NCI-H748 (cell line): ENCODE measurements around the gene ROR2.

Experiments used
- DNase-seq: peaks from one replicate; lab custom pipeline; 2025; ENCODE audit not compliant: unreplicated experiment; lab: John Stamatoyannopoulos, UW

Gene ROR2

DNA sequence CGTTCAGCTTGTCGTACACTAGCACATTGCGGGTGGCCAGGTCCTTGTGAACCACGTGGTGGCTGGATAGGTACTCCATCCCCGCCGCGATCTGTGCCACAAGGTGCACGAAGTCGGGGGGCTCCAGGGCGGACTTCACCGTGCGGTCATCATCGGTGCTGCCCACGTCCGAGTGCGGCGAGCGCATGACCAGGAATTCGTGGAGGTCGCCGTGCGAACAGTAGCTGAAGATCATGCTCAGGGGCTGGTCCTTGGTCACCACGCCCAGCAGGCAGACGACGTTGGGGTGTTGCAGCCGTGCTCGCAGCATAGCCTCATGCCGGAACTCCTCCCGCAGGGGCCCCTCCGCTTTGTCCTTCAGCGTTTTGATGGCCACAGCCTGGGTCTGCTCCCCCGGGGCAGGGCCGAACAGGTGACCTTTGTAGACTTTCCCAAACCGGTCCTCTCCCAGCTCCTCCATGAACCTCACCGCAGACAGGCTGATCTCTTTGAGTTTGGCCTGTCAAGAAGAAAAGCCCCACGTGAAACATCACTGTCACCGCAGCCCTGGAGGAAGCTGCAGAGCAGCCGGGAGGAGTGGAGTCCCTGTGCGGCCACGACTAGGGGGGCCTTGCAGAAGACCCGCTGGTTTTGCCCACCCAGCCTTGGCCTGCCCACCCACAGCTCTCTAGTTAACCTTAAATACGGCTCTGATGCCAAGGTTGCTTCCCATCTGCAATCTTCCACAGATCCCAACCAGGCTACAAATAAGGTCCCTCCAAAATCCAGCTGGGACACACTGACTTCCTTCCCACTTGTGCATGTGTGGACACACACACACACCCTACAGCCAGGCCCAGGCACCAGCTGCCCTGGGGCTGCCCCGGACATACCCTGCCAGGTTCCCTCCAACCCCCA is 225.2 kb downstream of the ROR2 start:
- DNase-seq: no peak

DNA sequence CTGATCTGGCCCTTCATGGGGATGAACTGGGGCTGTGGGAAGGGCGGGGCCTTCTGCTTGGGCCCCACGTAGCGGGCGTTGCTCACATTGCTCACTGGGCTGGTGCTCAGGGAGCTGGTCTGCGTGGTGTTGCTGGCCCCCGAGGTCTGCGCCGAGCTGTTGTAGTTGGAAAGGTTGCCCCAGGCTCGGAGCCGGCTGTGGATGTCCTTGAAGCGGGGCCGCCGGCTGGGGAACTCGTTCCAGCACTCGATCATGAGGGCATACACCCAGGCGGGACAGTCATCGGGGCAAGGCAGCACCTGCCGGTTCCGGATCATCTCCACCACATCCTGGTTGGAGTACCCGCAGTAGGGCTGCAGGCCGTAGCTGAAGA is 226.0 kb downstream of the ROR2 start:
- DNase-seq: no peak

DNA sequence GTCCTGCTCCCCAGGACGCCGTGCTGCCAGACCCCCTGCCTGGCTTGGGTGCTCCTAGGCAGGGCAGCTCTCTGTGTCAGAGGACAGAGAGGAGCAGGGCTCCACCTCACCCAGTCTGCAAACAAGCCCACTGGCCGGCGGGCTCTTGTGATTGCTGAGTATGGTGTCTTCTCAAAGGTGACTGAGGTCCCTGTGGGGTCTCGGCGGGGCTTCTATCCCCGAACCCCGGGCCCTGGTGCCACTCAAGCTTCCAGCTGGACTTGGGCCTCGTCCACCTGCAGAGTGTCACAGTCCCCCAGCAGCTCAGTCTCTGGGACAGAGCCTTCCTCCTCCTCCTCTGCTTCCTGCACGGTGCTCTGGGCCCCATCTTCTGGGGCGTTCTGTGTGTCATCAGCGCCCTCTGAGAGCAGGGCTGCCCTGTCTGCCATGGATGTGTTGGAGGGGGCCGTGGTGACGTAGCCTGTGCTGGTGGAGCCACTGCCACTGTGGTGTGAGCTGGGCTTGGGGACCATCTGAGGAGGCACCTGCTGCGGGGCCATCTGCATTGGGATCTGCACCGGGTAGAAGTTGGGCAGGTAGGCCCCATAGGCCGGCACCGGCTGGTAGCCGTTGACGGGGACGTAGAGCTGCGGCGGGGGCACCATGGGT is 226.5 kb downstream of the ROR2 start:
- DNase-seq: no peak

DNA sequence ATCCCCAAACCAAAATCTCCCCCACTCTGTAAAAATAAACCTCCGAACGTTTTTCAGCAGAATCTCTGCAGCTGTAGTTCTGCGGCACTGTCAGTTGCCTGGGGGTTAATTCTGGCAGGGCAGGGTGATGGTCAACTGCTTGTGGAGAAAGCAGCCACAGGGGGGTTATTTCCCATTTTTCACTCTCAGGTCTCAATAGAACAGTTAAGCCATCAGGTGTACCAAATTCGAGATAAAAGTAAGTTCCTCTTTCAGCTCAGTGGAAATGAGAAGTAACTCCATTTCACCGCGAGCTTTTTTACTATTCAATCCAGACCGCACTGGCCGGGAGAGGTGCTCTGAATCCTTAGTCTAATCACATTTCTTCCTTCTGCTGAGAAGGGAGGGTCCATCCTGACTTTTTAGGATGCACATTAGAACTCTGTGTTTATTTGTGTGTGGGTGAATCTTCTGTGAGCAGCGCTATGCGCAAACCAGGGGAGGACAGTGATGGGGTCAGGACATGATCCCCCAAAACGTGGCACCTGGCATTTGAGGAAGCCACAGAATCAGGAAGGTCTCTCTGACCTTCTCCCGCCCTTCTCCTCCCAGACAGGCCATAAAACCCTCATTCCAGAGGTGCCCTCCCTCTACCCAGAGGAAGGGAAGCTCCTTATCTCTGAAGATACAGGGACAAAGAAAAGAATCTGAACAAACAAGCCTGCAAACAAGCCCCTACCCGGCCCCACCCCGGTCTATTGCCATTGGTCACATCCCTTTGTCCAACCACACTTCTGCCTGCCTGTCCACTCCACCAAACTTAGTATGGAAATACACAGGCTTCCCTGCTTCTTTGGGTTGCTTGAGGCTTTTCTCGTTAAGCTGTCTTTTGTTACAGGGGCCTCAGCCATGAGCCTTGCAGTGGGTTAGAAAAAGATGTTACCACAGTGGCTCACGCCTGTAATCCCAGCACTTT is 229.0 kb downstream of the ROR2 start:
- no peak for DNase-seq

DNA sequence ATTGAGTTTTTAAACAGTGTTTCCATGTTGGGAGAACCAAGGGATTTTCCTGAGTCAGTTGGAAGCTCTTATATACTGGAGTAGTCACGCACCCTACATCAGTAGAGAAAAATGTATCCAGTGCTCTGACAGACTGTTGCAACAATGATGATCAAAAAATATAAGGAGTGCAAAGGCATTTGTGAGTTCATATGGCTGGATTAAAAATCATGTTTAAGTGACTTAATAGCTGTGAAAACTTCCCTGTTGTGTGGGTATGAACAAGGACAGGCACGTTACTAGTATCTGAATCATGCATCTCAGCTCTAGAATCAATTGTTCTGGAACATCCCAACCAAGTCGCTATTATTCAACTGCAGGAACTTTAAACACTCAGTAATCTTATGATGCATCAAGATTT is 229.7 kb downstream of the ROR2 start:
- DNase-seq: no peak

DNA sequence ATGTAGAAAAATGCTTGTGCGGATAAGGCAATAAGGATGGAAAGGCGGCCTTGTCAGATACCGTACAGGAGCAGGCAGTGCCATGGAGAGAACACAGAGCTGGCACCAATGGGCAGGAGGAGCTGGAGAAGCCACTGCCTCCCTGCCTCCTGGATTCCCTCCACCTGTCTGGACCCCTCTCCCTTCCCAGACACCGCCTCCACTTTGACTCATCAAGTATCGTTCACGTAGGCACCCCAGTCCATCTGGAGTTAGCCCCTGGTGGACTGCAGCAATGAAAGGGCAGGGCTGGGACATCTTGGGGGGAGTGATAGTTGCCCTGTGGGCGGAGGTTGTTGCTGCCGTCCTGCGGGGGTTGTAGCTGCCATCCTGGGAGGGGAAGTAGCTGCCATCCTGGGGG is 232.0 kb downstream of the ROR2 start:
- DNase-seq: no peak

DNA sequence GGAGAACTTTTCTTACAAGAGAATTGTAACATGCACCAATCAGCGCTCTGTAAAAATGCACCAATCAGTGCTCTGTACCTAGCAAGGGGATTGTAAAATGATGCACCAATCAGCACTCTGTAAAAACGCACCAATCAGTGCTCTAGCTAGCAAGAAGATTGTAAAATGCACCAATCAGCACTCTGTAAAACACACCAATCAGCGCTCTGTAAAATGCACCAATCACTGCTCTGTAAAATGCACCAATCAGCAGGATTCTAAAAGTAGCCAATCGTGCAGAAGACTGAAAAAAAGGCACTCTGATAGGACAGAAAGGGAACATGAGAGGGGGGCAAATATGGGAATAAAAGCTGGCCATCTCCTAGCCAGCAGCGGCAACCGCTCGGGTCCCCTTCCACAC is 233.2 kb downstream of the ROR2 start:
- DNase-seq: no peak

DNA sequence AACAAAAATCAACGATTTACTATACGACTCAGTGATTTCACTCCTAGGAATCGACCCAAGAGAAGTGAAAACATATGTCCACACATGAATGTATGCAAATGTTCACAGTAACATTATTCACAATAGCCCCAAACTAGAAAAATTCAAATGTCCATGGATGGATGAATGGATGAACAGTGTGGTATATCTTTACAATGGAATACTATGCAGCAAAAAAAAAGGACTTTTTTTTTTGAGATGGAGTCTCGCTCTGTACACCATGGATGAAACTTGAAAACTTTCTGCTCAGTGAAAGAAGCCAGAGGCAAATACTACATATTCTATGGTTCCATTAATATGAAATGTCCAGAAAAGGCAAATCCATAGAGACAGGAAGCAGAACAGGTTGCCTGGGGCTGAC is 233.8 kb downstream of the ROR2 start:
- DNase-seq: no peak

DNA sequence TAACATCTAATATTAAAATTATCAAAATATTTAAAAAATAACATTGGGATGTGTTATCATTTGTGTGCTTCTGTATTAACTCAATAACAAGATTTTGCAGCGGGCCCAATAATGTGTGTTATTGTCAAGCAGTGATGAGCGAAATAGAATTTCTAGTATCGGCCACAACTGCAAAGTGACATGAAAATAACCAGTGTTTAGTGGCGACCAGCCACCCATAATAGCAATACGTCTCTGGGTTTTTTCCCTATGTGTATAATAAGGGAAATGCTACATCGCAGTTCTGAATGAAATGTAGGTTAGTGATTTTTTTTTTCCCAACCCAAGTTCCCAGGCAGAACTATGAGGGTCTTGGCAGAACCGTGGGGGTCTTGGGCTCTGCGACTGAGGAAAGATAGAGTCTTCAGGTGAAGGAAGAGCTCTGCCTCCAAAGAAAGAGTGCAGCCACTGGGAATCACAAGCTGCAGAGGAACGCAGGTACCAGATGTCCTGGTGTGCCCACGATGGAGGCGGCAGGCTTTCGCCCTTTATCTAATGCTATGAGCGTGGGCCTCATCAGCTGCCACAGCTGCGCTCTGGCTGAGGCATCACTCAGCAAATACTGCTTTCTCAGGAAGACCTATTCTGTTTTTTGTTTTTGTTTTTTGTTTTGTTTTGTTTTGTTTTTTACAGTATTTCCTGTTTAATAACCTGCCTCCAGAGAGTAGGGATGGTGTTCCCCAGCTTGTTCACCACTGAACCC is 235.0 kb downstream of the ROR2 start:
- no peak for DNase-seq

DNA sequence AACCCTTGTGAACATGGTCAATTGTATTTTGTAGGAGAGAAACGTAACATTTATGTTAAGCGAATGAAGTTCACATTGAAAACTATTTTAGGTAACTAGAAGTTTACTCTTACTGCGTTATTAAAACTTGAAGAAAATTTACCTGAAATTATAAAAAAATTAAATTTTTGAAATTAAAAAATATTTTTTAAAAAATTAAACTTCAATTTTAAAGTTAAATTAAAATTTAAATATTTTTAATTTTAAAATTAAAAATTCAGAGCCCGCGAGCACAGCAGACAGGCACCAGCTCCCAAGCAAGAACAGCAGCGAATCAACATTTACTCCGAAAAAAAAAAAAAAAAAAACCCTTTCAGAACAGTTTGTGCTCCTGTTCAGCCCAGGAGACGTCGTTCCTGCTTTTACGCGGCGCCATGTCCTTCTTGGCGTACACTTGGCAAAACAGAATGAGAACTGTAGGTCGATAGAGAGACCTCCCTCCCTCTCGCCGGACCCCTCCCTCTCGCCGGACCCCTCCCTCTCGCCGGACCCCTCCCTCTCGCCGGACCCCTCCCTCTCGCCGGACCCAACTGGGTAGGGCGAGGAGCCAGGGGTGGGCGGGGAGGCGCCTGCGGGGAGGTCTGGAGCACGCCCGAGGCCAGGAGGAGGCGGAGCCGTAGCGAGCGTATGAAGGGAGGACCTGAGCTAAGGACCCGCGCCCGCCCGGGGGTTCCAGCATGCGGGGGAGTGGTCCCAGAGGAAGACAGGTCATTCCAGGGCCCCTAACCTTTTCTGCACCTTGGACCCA is 235.8 kb downstream of the ROR2 start:
- DNase-seq: peak; percentile 64

DNA sequence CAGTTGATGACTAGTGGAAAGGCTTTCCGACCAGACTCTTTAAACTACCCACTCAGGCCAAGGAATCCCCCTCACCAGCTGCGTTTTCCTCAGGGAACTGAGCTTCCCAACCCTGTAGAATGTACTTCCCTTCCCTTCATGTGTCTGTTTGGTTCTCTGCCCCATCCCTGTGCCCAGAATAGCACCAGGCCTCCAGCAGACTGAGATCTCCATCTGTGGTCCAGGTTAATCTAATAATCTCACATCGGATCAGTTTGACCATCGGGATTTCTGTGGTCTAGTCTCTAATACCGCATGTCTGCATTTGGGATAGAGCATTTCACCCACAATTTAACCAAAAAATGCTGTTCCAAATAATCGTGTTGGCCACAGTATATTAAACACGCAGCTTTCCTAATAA is 237.2 kb downstream of the ROR2 start:
- no peak for DNase-seq

DNA sequence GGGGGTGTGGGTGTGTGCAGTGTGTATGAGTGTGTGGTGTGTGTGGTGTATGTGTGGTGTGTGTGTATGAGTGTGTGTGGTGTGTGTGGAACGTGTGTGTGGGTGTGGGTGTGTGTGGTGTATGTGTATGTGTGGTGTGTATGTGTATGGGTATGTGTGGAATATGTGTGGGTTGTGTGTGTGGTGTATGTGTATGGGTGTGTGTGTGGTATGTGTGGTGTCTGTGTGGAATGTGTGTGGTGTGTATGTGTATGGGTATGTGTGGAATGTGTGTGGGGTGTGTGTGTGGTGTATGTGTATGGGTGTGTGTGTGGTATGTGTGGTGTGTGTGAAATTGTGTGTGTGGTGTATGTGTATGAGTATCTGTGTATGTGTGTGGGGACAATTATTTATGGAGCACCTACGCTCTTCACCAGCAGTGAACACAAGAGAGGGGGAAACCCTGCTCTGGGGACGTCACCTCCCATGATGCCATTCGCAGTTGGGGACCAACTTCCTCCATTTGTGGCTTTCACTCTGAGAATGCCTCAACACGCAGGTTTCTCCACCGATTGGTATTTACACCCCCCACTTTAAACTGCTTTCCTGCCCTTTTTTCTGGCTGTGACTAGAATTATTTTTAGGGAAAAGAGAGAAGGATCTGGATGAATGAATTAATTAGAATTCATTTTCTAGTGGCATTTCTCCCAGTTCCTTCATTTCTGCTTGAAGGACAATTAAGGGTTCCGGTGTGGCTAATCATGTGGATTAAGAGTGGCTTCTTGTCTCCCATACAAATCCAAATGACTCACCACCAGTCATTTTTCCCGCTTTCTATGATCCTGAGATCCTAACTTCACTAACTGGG is 238.1 kb downstream of the ROR2 start:
- DNase-seq: no peak

DNA sequence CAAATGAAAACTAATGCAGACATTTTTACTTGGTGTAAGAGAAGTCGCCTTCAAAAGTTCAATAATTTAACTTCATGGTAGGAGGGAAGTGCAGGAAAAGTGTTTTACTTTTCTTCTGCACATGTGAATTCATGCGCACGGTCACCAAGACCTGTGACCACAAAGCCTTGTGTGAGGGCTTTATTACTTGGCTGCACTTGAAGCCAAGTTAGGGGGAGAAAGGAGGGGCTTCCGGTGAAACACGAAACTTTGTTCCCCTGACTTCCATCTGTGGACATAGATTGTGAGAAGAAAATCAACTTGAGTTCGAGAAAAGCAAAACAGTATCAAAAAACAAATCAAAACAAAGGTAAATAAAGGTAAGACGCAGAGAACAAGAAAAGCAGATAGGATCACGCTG is 239.9 kb downstream of the ROR2 start:
- DNase-seq: no peak

DNA sequence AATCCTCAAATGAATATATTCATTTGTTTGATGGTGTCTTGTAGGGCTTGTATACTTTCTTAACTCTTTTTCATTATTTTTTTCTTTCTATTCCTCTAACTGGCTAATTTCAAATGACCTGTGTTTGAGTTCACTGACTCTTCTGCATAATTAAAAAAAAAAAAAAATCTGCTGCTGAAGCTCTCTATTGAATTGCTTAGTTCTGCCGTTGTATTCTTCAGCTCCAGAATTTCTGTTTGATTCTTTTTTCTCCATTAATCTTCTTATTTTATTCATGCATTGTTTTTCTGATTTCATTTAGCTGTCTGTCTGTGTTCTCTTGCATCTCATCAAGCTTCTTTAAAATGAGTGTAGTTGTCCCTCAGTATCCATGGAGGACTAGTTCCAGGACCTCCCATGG is 244.6 kb downstream of the ROR2 start:
- DNase-seq: no peak

DNA sequence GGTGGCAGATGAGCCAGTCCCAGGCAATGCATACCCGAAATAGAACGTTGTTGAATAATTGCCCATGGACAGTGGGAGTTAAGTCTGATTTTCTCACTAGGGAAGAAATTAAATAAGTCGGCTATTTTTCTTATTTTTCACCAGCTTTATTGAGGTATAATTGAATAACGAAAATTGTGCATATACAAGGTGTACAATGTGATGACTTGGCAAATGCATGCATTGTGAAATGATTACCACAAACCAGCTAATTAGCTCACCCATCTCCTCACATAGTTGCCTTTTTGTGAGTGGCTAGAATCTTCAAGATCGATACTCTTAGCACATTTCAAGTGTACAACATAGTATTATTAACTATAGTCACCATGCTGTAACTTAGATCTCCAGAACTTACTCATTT is 249.6 kb downstream of the ROR2 start:
- no peak for DNase-seq

DNA sequence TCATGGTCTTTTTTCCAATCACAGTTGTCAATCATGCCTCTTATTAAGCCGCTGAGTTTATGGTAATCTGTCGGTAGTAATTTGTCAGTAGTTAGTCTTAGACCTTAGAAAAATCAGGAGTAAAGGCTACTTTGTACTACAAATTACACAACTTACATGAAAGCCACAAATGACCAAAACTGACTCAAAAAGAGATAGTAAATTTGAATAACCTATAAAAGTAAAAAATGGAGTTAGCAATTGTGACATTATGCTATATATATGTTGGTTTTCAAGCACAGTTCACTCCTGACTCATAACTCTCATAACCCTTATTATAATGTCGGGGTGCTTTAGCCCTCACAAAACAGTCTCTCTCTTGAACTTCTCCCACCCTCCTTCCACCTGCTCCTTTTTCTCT is 251.8 kb downstream of the ROR2 start:
- DNase-seq: no peak

DNA sequence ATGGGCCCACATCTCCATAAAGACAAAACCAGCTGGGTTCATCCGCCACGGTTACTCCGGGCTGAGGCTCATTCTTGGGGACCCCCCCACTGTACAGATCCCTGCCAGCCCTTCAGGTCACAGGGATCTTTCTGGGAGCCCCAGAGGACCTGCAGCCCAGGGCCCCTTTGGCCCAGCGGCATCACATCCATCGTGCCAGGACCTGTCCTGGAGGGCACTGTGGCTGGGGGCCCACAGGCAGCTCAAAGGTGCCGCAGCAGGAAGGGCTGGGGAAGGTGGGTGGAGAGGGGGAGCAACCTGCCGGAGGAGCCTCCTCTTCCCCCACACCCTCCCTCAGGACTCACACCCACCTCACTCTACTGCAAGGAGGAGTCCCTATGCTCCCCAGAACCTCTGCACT is 252.8 kb downstream of the ROR2 start:
- no peak for DNase-seq

DNA sequence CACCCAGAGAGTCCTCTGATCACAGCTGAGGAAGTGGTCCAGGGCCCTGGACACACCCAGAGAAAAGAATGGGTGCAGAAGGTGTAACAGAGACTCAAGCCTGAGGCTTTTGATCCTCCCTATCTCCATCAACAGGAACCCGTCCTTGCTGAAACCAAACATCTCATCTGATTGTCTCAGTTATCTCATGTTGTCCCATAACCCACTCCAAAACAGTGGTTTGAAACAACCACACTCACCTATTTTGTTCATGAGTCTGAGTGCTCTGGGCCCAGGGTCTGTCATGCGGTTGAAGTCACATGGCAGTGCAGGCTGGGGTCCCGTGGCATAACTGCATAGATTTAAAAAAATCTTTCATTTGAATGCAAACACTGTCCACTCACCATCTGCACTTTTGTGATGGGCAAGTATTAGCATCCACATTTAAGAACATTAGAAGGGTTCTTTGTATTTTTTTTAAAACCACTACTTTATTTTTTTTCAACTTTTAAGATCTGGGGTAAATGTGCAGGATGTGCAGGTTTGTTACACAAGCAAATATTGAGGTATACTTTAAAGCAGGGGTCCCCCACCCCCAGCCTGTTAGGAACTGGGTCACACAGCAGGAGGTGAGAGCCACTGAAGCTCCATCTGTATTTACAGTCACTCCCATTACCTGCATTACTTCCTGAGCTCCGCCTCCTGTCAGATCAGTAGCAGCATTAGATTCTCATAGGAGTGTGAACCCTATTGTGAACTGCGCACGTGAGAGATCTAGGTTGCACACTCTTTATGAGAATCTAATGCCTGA is 255.8 kb downstream of the ROR2 start:
- DNase-seq: peak; percentile 48
